Thoracic aorta (tissue), 2 donors: ENCODE results near the gene SLC32A1. TPM values are rescaled to one million over a fixed set of nuclear protein-coding genes. Genes with fewer than 3 reads are reported as not detected.

ENCODE experiments used
- ATAC-seq: fragments of 150-250 bp; one replicate; pipeline ENCODE4 v1.8.0; 2017; ENCODE audit warnings: low read depth; ENCODE audit not compliant: insufficient number of reproducible peaks, low FRiP score
- DNase-seq: peaks from one replicate; pipeline ENCODE4 v3.0.0-alpha.2; 2020; ENCODE audit warnings: low spot score
- H3K27ac ChIP-seq, 2 donors: fragments of 200-600 bp; sonication (generic); 1 replicate in 1 of 2; 2 replicates in 1 of 2; pipeline ENCODE4 v1.5.1; 2016; ENCODE audit warnings: mild to moderate bottlenecking in 2 of 2, moderate library complexity in 2 of 2
- H3K27me3 ChIP-seq: fragments of 200-600 bp; sonication (generic); replicated peaks from 2 replicates; pipeline ENCODE4 v1.6.0; 2016; ENCODE audit warnings: mild to moderate bottlenecking; ENCODE audit not compliant: insufficient read depth
- H3K36me3 ChIP-seq: fragments of 200-600 bp; sonication (generic); one replicate; pipeline ENCODE4 v1.5.1; 2016
- H3K4me1 ChIP-seq, 2 donors: fragments of 200-600 bp; sonication (generic); 1 replicate in 1 of 2; 2 replicates in 1 of 2; pipeline versions ENCODE4 v1.5.1 to v1.6.0; 2016; ENCODE audit warnings: low read depth in 2 of 2, mild to moderate bottlenecking in 1 of 2; ENCODE audit not compliant: control insufficient read depth in 1 of 2
- H3K4me3 ChIP-seq: fragments of 200-600 bp; sonication (generic); 2 replicates; pipeline ENCODE4 v1.5.1; 2016; ENCODE audit warnings: mild to moderate bottlenecking
- H3K9me3 ChIP-seq: fragments of 200-600 bp; sonication (generic); 2 replicates; pipeline ENCODE4 v1.5.1; 2016
- CTCF ChIP-seq: fragments of 200-600 bp; sonication (generic); IDR thresholded peaks from one replicate; pipeline ENCODE4 v1.5.1; 2019; ENCODE audit warnings: antibody characterized with exemption
- total RNA-seq, 2 donors: library from RNA; depleted of rRNA; stranded (reverse); fragments of >200 nt; gene quantifications; one replicate each; pipeline versions ENCODE4 v1.1.0 to v1.2.3, GENCODE V29; 2016

Gene SLC32A1
- total RNA-seq, 2 donors from 2014 or later: not detected

- Histone ChIP-seq H3K9me3 (no peaks in the 10 kb centered on the region), H3K36me3 (peaks cover 22% of the 10 kb centered on the region), H3K4me1 (peaks cover 23 to 39% of the 10 kb centered on the region in 2 donors), H3K27me3 (no peaks in the 10 kb centered on the region), H3K4me3 (peak overlapping the region; percentile 4), H3K27ac (peak overlapping the region; percentile 74 to 81)
- DNase-seq (no peak), ATAC-seq (no peak)
- no peak for TF ChIP-seq CTCF
These were observed 41.8 kb downstream of the SLC32A1 start for GRCh38 chr20:38766071-38766470.

DNA sequence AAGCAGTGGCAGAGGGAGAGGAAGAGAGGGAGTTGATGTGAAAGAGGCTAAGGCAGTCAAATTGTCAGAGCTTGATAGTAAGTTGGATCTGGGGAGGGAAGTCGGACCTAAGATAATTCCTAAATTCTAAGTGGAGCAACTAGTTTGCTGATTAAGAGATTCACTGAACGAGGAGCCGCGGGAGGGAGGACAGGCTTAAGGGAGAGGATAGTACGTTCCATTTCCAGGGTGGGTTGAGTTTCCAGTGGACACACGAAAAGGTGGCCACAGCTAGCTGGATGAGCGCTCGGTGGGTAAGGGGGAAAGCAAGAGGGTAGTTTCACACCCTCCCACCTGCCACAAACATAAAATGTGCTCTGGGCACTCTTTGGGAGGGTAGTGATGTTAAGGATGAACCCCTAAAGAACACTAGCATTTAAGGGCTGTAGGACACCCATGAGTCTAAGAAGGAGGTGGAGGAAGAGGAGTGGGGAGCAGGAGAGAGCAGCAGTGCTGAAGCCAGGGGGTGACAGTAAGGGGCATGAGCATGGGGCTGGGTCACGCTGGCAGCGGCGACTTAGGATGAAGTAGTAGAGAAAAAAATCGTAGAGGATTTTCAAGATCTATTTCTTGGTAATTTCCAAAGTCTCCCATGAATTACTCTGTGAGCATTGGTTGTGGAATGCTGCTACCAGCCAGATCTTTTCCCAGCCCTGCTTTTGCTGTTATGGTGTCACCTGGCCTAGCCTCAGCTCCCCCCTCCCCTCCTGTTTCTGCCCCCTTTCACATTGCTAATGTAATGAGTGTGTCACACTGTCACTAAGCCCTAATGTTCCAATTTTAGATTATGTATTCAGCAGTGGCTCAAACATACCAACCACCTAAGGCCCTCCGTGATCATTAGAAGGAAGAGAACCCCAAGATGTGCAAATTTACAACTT, 45.4 kb downstream of the SLC32A1 start:
- TF ChIP-seq CTCF: no peak
- Histone ChIP-seq H3K4me3 (no peak overlapping the region), H3K27ac (no peak overlapping the region), H3K9me3 (no peaks in the 10 kb centered on the region), H3K27me3 (no peaks in the 10 kb centered on the region), H3K4me1 (peaks cover 19 to 39% of the 10 kb centered on the region in 2 donors), H3K36me3 (peaks cover 31% of the 10 kb centered on the region)
- DNase-seq (no peak), ATAC-seq (no peak)

GRCh38 chr20:38770546-38770945, 46.3 kb downstream of the SLC32A1 start:
- Histone ChIP-seq H3K4me1 (peaks cover 9 to 30% of the 10 kb centered on the region in 2 donors), H3K36me3 (peaks cover 32% of the 10 kb centered on the region), H3K27ac (no peak overlapping the region), H3K27me3 (no peaks in the 10 kb centered on the region), H3K9me3 (no peaks in the 10 kb centered on the region), H3K4me3 (no peak overlapping the region)
- TF ChIP-seq CTCF: no peak
- DNase-seq (no peak), ATAC-seq (no peak)

GRCh38 chr20:38770970-38771369, 46.7 kb downstream of the SLC32A1 start:
- no peak for DNase-seq
- Histone ChIP-seq H3K4me1 (peaks cover 7 to 26% of the 10 kb centered on the region in 2 donors), H3K9me3 (no peaks in the 10 kb centered on the region), H3K36me3 (peaks cover 32% of the 10 kb centered on the region), H3K27me3 (no peaks in the 10 kb centered on the region), H3K4me3 (no peak overlapping the region), H3K27ac (no peak overlapping the region)
- no peak for ATAC-seq
- no peak for TF ChIP-seq CTCF

DNA sequence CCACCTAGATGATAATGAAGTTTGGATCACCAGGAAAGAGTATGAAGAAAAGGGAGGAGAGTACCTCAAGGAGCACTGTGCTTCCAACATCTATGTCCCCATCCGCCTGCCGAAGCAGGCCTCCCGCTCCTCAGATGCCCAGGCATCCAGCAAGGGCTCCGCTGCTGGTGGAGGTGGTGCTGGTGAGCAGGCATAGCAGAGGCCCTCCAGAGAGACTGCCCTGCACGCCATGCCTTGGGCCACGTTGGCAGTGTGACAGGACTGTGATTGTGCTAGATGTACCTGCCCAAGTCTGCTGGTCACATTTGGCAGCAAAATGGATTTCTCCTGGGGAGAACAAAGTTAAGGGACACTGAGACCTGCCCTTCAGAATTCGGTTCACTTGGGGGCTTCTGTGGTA, 47.3 kb downstream of the SLC32A1 start:
- Histone ChIP-seq H3K27ac (no peak overlapping the region), H3K27me3 (no peaks in the 10 kb centered on the region), H3K4me1 (peaks cover 2 to 19% of the 10 kb centered on the region in 2 donors), H3K9me3 (no peaks in the 10 kb centered on the region), H3K36me3 (peaks cover 32% of the 10 kb centered on the region), H3K4me3 (no peak overlapping the region)
- ATAC-seq: no peak
- DNase-seq: no peak
- TF ChIP-seq CTCF: no peak
